GM18499 (cell line): Measurements from ENCODE around the gene FBXO8.
A peak's percentile ranks its signal among the peaks of the same experiment; 100 is the strongest.
"Not testable (repeated sequence)": the region's sequence is repeated elsewhere in the genome, so short reads cannot be mapped to it uniquely, and the experiment has no call there.

ENCODE experiments used
- ATAC-seq: cut with Tn5 transposase; IDR thresholded peaks from one replicate; pipeline ENCODE4 v1.9.1; 2021; ENCODE audit warnings: moderate number of reproducible peaks; ENCODE audit not compliant: insufficient read depth, unreplicated experiment

FBXO8 gene

GRCh38 chr4:174283507-174284471, at the start of gene FBXO8, which contains the start of gene CEP44:
FBXO8 (minus strand) TSS chr4:174283667; CDS start chr4:174263092, 20,575 bp downstream.
CEP44 (plus strand) TSS chr4:174283911; CDS start chr4:174299122, 15,211 bp downstream.
- ATAC-seq, result peak; percentile 42

- ATAC-seq, result no peak
These were observed 49.5 kb upstream of the FBXO8 start for GRCh38 chr4:174332741-174333493.

- ATAC-seq, result no peak
These were observed 41.3 kb upstream of the FBXO8 start for GRCh38 chr4:174324725-174325124.

GRCh38 chr4:174324236-174324635, 40.8 kb upstream of the FBXO8 start:
- ATAC-seq, result no peak

GRCh38 chr4:174320494-174321199, 37.2 kb upstream of the FBXO8 start:
- no peak for ATAC-seq

GRCh38 chr4:174318829-174319764, 35.6 kb upstream of the FBXO8 start:
- ATAC-seq, result no peak

GRCh38 chr4:174317531-174317930, 34.1 kb upstream of the FBXO8 start:
- ATAC-seq, result no peak

GRCh38 chr4:174316954-174317353, 33.5 kb upstream of the FBXO8 start:
- no peak for ATAC-seq

- ATAC-seq, result no peak
These were observed 33.1 kb upstream of the FBXO8 start for GRCh38 chr4:174316546-174316945.

- ATAC-seq, result no peak
These were observed 31.3 kb upstream of the FBXO8 start for GRCh38 chr4:174314770-174315169.

GRCh38 chr4:174314274-174314673, 30.8 kb upstream of the FBXO8 start:
- no peak for ATAC-seq

GRCh38 chr4:174312993-174313392, 29.5 kb upstream of the FBXO8 start:
- ATAC-seq, result no peak

GRCh38 chr4:174307694-174308093, 24.2 kb upstream of the FBXO8 start:
- peak; percentile 47 for ATAC-seq

GRCh38 chr4:174305961-174306360, 22.5 kb upstream of the FBXO8 start:
- ATAC-seq, result no peak

- ATAC-seq, result no peak
These were observed 21.2 kb upstream of the FBXO8 start for GRCh38 chr4:174304664-174305063.

GRCh38 chr4:174303687-174304086, 20.2 kb upstream of the FBXO8 start:
- ATAC-seq, result no peak

GRCh38 chr4:174295142-174295541, 11.7 kb upstream of the FBXO8 start:
- ATAC-seq, result not testable (repeated sequence)

- not testable (repeated sequence) for ATAC-seq
These were observed 11.2 kb upstream of the FBXO8 start for GRCh38 chr4:174294641-174295040.

- ATAC-seq, result no peak
These were observed 9.0 kb upstream of the FBXO8 start for GRCh38 chr4:174292473-174292872.
